ENCODE results near the gene PLD6.

Gene PLD6

GRCh38 chr17:17226451-17227265 is 20.5 kb upstream of the PLD6 start:
- DNase-seq: no peak

- DNase-seq: no peak
Measured at GRCh38 chr17:17225901-17226300, 19.8 kb upstream of the PLD6 start.

- DNase-seq: no peak
Measured at GRCh38 chr17:17224137-17224536, 18.0 kb upstream of the PLD6 start.

DNA sequence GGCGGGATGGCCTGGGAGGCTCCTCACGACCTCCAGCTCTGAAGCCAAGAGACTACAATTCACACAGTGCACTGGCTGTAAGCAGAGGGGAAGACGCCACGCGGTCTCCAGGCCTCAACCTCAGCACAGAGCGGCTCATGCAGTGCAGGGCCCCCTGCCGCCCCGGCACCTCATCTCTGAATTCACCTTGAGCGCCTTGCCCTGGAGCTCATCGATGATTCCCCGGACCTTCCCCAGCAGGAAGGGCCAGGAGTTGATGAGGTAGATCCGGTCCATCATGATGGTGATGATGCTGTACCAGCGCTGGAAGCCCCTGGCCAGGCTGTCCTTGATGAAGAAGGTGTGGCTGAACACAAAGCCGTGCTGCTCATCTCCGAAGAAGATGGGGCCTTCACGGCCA is 17.6 kb upstream of the PLD6 start:
- no peak for DNase-seq

DNA sequence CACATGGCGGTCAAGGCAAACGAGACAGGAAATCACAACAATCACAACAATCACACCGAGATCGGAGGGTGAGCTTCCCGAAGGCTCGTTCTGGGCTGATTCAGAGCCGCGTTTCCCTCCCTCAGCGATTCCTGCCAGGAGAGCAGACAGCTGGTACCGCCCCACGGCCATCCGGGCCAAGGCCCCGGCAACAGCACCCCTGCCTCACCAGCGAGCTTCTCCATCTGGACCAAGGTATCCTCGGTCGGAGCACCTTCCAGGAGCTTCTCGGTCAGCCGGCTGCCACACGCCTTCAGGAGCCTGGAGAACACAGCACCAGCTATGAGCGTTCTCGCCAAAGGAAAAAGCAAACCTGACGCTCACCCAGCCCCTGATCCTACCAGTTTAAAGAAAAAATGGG is 15.2 kb upstream of the PLD6 start:
- DNase-seq: no peak

DNA sequence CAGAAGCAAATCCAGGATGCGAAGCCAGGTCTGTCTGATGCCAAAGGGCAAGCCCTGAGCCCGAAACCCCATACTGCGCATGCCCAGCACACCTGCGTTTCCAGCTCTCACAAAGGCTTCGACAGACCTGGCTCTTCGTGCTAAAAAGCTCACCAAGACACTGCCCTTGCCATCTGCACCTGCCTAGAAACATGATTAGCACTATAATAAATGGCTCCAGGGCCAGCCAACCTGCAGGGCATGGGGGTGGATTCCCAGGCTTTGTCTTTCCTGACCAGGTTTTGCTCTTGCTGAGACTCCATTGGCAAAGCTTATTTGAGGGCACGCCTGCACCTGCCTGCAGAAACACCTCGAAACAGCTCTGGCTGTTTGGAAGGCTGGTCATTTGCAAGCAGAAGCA is 14.4 kb upstream of the PLD6 start:
- DNase-seq: no peak

DNA sequence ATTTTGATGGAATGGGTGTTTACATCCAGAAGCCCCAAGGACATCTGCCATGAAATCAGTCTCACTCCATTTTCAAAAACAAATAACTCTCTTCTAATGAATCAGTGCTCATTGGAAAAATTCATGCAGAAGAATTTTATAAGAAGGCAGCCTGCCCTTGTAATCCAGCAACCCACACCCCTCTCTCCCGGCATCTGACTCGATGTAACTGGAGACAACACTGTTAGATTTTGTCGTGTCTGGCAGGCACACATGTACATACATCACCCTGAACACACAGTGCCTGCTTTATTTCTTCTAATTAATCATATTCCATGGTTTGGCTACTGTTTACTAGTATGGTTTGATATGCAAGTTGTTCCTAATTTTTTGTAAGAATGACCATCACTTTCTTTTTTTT is 11.9 kb upstream of the PLD6 start:
- DNase-seq: no peak

- peak; percentile 10 for DNase-seq
Measured at GRCh38 chr17:17216776-17217175, 10.6 kb upstream of the PLD6 start.

GRCh38 chr17:17216236-17216635 is 10.1 kb upstream of the PLD6 start:
- DNase-seq: no peak

DNA sequence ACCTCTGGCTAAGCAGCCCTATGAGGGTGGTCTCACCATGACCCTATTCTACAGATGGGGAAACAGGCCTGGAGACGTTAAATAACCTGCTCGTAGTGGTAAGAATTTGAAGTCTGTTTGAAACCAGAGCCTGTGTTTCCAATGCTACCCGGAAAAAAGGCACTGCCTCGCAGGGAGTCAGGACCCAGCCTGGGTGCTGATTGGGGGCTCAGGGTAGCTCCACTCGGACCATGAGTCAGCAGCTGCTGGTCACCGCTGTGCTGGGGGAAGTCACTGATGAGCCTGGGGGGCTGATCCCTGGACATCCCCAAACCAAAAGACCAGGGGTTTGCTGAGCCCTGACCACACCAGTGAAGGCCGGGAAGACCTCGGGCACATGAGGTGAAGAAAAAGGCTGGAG is 9.4 kb upstream of the PLD6 start:
- DNase-seq: no peak

GRCh38 chr17:17214646-17215436 is 8.7 kb upstream of the PLD6 start:
- DNase-seq: no peak

GRCh38 chr17:17213775-17214174 is 7.6 kb upstream of the PLD6 start:
- no peak for DNase-seq

DNA sequence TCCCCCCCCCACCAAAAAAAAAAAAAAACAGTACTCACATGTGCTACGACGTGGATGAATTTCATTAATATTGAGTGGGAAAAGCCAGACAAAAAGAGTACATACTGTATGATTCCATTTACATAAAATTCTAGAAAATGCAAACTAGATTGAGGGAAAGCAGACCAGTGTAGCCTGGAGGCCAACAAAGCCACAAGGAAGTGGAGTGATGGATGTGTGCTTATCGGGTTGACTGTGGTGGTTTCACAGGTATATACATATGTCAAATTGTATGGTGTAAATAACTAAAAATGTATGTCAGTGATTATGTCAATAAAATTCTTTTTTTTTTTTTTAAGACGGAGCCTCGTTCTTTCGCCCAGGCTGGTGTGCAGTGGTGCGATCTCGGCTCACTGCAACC is 1.9 kb upstream of the PLD6 start:
- DNase-seq: no peak

GRCh38 chr17:17206913-17207335 is 791 bp upstream of the PLD6 start:
- no peak for DNase-seq

- peak; percentile 74 for DNase-seq
Measured at GRCh38 chr17:17205368-17206123, 587 bp downstream of the PLD6 start.

DNA sequence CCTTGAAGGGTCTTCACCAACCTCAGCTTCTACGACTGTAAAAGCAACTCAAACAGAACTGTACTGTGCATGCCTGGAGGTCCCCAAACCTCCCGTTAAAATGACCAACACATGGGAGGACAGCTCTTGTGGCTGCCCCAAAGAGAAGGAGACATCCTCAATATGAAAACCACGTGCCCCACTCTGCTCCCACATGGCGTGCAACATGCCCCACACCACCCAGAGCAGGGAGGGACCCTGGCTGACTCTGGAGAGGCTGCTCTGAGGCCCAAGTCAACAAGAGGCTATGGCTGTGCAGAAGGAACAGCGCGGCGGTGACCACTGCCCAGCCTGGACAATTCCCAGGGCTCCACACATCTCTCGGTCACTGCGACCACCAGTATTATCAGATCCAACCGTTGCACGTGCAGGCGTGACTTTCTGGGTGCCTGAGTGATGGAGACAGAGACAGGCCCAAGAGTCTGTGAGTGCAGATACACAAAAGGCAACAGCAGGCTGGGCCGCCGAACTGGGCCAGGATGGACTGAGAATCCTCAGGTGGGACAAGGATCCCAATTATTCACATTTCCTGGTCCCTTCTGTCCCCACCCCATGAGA is 1.4 kb downstream of the PLD6 start:
- DNase-seq: no peak

DNA sequence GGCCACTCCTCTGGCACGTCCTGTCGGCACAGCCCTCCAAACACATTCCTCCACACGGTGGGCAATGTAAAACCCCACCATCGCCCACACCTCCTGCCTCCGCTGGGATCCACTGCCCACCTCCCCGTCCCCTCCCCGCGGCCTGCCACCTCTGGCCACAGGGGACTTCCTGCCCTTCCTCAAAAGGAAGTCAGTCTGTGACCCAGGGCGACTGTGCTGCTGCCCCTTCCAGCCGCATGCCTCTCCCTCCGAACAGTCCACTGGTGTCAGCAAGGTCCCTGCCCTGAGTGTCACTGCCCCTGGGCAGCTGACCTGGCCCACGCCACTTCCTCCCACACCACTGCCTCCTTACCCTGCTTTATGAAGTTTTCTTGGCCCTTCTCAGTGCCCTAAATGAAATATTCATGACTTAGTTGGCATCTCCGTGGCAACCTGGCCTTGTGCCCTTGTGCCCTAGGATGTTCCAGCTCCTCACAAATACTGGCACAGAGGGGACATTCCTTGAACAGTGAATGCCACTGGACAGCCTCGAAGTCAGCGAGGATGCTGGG is 2.0 kb downstream of the PLD6 start:
- DNase-seq: no peak

- no peak for DNase-seq
Measured at GRCh38 chr17:17203173-17203730, 2.9 kb downstream of the PLD6 start.

DNA sequence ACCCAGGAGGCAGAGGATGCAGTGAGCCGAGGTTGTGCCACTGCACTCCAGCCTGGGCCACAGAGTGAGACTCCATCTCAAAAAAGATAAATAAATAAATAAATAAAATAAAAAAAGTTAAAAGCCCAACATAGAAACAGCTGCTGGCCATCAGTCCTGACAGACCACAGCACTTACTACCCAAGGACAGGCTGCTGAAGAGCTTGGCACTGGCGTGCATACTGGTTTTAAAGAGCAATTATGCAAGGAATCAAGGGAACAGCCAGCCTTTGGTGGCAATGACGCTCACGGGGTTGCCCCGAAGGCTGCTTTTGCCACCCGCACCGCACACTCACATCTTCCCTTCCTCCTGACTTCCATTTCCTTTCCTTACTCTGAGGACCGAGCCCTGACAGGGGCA is 4.2 kb downstream of the PLD6 start:
- DNase-seq: no peak

- no peak for DNase-seq
Measured at GRCh38 chr17:17201271-17201670, 4.9 kb downstream of the PLD6 start.

DNA sequence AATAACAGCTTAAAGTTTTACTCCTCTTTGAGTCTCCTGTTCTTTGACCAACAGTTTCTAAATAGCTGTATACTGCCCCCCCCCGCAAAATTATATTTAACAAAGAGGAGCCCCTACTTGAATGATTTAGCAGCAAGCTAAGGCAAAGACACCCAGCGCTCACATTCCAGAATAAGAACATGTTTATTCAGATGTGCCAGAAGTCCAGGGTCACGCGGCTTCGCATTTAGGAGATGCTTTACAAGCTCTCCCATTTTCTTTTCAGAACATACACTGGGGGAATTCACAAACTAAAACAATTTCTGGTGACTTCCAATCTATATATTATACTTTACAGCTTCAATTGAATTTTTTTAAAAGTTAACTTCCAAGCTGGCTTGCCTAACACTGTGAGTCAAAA is 5.3 kb downstream of the PLD6 start:
- DNase-seq: no peak

DNA sequence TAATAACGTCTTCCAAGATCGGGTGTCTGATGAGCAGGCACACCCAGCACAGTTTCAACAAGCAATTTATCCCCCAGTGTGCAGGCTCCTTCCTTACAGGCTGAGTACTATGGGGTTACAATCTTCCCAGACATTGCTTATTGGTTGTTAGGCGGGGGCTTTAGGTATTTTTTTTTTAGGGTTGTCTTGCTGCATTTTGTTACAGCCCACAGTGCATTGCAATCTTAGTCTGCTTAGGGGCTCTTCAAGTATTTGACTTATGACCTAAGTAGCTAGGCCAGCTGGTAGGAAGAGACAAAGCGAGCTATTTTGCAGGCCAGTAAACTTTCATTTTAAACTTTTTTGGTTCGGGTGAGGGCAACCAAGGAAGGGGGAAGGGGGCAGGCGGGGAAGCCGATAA is 5.8 kb downstream of the PLD6 start:
- no peak for DNase-seq

DNA sequence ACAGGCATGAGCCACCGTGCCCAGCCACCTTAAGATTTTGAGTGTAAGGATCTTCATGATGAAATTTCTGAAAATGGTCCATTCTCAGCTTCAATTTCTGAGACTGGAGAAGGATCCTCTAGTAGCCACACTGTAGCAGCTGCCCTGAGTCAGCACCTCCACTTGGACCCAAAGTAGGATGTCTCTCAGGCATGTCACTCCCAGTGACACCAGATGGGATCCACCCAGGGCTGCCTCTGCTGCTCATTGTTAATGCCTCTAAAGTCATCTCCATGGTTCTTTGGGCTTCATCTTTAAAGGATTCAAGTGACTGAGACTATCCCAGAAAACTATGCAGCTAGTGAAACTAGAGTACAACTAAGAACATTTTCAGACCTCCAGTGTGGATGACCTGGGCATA is 7.9 kb downstream of the PLD6 start:
- no peak for DNase-seq
